G401 (cell line): Measurements from ENCODE around the gene PCDH18. TPM values are rescaled to one million over a fixed set of nuclear protein-coding genes. Genes with fewer than 3 reads are reported as not detected.
"Not testable (repeated sequence)": the region's sequence is repeated elsewhere in the genome, so short reads cannot be mapped to it uniquely, and the experiment has no call there.

Experiments
- DNase-seq: peaks from one replicate; pipeline ENCODE4 v3.0.0-alpha.2; 2015; ENCODE audit warnings: low spot score
- in situ Hi-C: cut with HindIII; loops from 2 replicates; pipeline ENCODE4 v1.10.0; 2016; ENCODE audit warnings: low sequenced_read_pairs, mixed read lengths
- total RNA-seq: library from RNA; depleted of rRNA; stranded (reverse); fragments of >200 nt; shearing (Covaris generic); gene quantifications from 2 replicates; pipeline ENCODE4 v1.2.3, GENCODE V29; 2014; rRNA removed

PCDH18 gene
- total RNA-seq: 1.8 and 3.4 TPM in 2 replicates

DNA sequence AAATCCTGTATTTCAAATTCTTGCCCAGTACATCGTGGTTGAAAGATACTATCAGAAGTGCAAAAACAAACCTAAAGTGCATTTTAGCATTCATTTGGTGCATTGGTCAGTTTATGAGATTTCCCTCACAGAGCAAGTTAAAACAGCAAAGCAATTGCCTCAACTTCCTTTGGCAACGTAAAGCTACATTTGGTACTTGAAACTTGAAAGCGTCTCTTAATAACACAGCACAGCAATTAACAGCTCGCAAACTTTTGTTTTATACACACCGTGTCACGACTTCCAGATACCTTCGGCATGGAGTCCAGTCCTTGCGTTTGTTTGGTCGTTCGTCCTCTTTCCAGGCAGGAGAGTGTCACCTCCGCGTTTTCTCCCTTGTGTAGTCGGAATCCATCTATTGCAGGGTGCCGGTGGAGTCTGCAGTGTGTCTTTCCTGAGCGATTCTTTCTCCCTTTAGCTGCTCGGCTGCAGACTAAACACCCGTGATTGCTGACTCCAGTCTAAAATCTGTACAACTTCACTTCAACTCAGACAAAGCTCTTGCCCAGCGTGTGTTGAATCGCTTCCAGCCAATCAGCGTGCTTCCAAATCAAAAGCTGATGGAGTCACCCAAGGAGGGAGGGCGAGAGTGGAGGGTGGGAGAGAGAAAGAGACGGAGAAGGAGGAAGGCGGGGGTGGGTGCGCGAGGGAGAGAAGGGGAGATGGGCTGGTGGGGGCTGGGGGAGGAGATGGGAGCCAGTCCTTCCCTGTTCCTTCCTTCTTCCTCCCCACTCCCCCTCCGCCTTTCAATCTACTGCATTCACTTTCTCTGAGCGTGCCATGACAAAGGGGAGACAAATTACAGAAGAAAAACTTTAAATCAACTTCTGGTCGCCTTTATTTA, at the start of gene PCDH18:
Gene PCDH18, minus strand, starts transcription at position 509 of the 883 bp plus-strand sequence. Its CDS starts 406 bp downstream, at position 103.
- in situ Hi-C loops: no loop called here
- DNase-seq: peak; percentile 46

DNA sequence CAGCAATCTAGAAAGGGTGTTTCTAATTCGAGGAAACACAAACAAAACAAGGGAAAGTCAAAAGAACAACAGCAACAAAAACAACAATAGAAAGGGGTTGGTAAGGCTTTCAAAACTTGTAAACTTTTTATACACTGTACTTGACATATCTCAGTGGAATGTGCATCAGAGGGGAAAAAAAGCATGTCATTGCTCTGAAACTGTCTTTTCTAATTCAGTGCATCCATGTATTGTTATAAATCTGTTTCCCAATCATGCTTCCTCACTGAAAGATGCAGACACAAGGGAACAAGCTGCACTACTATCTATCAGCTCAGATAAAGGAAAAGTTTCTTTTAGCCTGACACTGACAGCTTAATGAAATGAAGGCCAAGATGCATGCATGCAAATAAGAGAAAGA, 44.2 kb upstream of the PCDH18 start:
- in situ Hi-C loops: no loop called here
- DNase-seq: no peak

- DNase-seq: no peak
- in situ Hi-C loops: no loop called here
Measured at GRCh38 chr4:137572647-137573046, 40.4 kb upstream of the PCDH18 start.

GRCh38 chr4:137572163-137572562, 39.9 kb upstream of the PCDH18 start:
- DNase-seq: no peak
- in situ Hi-C loops: no loop called here

GRCh38 chr4:137559801-137560200, 27.5 kb upstream of the PCDH18 start:
- no peak for DNase-seq

GRCh38 chr4:137558951-137559350, 26.7 kb upstream of the PCDH18 start:
- no peak for DNase-seq
- in situ Hi-C loops: no loop called here

More at GRCh38 chr4:137559801-137560200, 27.5 kb upstream of the PCDH18 start:
- in situ Hi-C loops: no loop called here

- DNase-seq: no peak
- in situ Hi-C loops: no loop called here
Measured at GRCh38 chr4:137545461-137545861, 13.2 kb upstream of the PCDH18 start.

DNA sequence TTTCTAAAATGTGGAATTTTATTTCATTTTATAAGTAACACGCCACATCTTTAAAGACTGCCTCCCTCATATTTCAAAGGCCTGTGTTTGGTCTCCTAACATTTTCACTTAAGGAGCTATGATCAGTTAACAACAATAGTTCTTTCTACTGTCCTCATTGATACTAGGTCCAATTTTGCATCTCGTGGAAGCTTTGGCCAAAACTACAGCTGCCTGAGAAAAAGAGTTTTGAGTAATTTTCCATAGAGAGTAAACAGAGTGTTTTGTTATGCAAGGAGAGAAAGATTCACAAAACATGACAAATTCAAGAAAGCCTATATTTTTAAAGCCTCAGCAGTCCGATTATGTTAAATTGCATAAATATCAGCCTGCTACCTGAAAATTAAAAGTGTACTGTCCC, 11.4 kb upstream of the PCDH18 start:
- in situ Hi-C loops: no loop called here
- DNase-seq: no peak

DNA sequence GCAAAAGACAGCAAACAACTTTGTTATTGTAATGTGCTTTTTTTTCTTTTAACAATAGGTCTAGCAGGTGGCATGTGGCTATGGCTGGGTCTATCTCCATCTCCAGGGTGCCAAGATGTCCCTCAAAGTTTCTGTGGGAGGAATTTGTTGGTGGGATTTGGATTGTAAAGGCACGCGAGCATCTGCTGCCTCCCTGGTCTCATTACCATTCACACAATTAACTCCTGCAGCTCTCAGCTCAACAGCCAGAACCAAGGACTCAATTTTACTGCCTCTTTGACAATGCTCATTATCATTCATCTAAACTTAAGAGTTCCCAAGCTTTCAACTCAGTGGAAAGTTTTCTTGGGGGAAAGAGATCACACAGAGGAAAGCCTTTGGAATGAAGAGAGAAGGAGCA, 10.9 kb upstream of the PCDH18 start:
- in situ Hi-C loops: no loop called here
- DNase-seq: no peak

DNA sequence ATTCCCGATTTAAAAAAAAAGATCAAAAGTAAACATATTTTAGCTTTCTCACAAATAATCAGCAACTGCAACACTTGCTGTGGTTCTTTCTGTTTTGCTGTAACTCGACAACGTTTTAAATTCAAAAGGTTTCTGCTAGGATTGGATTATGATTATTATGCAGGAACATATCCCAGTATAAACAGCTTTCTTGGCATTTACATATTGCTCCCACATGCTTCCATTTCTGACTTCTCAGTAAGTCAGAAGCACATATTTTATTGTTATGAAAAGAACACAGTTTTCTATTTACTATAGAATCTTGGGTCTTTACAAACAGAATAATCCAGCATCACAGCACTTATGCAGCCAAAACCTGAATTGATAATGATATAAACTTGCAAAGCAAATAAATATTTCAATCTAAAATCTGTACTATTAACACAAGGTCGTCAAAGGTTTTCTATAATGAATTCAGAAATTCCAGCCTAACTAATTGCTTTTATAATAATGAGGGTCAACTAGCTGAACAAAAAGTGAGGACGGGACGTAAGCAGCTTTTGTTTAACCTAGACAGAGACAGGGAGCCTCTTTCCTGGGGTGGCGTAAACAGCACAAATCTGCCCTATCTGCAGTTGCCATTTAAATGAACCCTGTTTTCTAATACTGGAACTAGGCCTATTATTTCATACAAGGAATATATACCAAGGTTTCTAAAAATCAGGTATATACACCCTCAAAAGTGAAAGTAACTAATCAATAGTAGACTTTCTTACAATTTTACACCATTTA, 9.8 kb upstream of the PCDH18 start:
- in situ Hi-C loops: no loop called here
- DNase-seq: no peak

DNA sequence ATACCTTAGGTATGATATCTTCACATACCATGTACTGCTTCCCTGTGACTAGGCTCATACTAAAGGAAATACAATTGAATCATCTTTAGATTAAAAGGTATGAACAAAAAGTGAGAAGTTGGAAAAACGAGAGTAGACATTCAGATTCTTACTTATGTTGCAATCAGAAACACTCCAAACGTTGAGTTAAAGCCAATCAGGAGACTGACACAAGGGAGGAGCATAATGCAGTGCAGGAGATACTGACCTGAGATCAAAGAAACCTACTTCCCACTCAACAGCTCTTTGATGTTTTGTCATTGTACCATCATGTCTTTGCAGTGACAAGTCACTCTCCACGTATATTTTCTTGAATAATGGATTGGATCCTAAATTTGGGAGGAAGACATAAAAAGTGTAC, 8.9 kb upstream of the PCDH18 start:
- in situ Hi-C loops: no loop called here
- DNase-seq: no peak

- in situ Hi-C loops: no loop called here
- no peak for DNase-seq
Measured at GRCh38 chr4:137540356-137540755, 8.1 kb upstream of the PCDH18 start.

DNA sequence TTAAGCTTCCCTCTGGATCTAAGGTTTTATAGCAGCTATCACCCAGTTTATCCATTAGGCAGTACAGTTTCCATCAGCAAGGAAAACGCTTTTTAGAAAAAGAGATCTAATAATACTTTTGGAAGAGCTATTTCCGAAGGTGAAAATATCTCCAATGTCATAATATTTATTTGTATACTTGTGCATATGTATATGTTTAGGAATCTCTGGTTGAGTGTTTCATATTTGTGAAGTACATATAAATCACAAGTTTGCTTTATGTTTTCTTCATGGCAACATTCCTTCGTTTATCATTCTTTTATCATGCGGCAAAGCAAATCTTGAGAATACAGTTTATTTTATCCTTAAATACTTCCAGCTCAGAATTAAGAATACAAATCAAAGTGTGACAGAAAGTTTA, 6.2 kb upstream of the PCDH18 start:
- no peak for DNase-seq
- in situ Hi-C loops: no loop called here

- in situ Hi-C loops: not testable (repeated sequence)
Measured at GRCh38 chr4:137537807-137538206, 5.5 kb upstream of the PCDH18 start.

DNA sequence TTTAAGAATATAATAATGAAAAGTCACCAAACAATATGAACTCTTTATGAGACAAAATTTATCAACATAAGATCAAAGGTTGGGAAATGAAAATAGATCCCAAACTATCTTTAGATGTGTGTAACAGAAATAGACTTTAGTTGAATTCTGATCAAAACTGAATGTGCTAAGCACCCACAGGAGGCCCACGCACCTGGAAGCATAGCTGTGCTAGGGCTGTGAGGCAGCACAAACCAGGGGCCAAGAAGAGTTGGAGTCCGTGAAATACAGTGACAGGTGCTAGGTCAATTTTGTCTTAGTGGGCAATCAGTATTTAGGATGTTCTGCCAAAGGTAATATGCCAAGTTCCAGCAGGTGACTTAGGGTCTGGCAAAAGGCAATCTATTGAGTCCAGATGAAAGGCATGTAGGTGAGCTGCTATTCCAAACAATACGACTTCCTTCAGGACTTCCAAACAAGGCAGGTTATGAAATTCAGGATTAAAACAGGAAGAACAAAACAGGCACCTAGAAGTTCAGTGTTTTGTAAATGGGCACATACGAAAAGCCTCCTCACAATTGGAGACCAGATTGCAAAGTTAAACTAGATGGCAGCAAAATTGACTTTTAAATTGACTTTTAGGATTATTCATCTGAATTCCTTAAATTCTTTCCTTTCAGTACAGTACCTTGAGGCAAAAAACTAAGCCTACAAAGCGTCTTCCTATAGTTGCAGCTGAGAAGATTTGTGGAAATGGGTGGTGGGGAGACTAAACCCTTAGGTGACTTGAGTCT, 4.7 kb upstream of the PCDH18 start:
- in situ Hi-C loops: no loop called here
- peak; percentile 38 for DNase-seq

More at GRCh38 chr4:137537807-137538206, 5.5 kb upstream of the PCDH18 start:
- not testable (repeated sequence) for DNase-seq

DNA sequence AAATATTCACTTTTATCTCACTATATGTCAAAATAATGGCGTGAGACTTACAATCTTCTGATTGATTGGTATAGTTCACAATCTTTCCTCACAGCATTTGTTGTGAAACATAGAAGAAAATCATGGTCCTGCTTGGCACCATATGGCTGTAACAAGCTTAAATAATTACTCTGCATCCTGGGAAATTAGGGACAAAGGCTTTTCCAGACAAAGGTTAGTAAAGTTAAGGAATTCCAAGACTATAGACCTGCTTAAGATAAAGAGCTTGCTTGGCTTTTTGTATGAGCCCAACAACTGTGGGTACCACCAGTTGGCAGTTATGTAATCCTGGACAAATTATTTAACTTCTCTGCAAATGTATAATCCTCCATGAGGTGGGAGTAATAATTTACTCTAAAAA, 3.4 kb upstream of the PCDH18 start:
- DNase-seq: no peak
- in situ Hi-C loops: no loop called here

- in situ Hi-C loops: no loop called here
- DNase-seq: no peak
Measured at GRCh38 chr4:137534516-137534915, 2.2 kb upstream of the PCDH18 start.

GRCh38 chr4:137533855-137534254, 1.6 kb upstream of the PCDH18 start:
- DNase-seq: no peak
- in situ Hi-C loops: no loop called here

DNA sequence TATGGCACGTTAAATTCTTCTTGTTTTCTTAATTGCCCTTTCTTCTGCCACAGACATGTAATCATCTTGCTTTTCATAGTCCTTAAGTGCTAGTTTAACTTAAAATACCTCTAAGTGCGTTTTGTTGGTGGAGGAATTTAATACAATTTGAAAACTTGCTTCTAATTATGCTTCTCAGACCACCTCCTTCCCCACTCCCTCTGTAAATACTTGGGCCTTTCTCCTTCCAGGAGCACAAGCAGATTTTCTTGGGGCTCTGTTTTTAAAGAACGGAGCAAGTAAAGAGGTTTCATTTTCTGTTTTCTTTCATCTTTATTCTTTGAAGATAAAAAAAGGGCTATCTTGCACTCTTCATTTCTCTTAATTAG, 559 bp upstream of the PCDH18 start:
- no peak for DNase-seq
- in situ Hi-C loops: no loop called here
